ENCODE data around the gene DOK5. TPM values are rescaled to one million over a fixed set of nuclear protein-coding genes. Genes with fewer than 3 reads are reported as not detected.

The DOK5 gene
- total and polyA plus RNA-seq, 10 of the 15 experiments (the other 5 are each of a cell fraction or from before 2014, with no cell fraction given) = 0.03 TPM; not detected in 9

DNA sequence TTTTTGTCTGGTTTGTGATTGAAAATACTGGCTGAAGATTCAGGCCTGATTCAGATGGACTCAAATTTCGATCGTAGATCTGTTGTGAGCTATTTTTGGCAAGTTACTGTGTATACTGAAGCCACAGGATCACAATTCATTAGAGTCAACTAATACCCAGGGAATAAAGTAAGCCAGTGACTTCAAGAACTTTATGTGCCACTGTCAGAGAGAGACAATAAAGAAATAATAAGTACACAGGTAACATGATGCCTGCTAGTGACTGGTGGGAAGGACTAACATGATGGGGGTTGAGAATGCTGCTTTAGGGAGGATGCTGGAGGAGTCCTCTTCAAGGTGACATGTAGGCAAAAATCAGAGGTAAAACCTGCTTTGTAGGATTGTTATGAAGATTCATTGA lies 215.9 kb downstream of the DOK5 start:
- H3K4me1 ChIP-seq (ENCODE audit: control insufficient read depth, insufficient read depth, low read length) = no peaks in the 10 kb centered on the region
- intact Hi-C loops (cut with micrococcal nuclease; ENCODE audit: unreplicated experiment) = no loop called here
- ChIA-PET POLR2A (no interaction called here), CTCF (interaction anchor here (1.2 to 1.6 kb wide), 2 partner anchors 8 to 10 kb away, joined by 4 to 5 read pairs; no protein-coding TSS in a partner anchor), SMC1A (ENCODE audit: uncharacterized antibody, unreplicated experiment) (no interaction called here), RAD21 (ENCODE audit: unreplicated experiment) (no interaction called here)
- no peak overlapping the region for H3K4me3 ChIP-seq
- no TSS peak for BruUV-seq (replicated peaks)
- no peaks in the 10 kb centered on the region for H3K79me2 ChIP-seq (ENCODE audit: control insufficient read depth, insufficient read depth, low read length)
- DNase-seq (ENCODE audit: low read depth, low spot score) (no peak), ATAC-seq (no peak), FAIRE-seq (no peak)
- TF ChIP-seq, protein P1, sequence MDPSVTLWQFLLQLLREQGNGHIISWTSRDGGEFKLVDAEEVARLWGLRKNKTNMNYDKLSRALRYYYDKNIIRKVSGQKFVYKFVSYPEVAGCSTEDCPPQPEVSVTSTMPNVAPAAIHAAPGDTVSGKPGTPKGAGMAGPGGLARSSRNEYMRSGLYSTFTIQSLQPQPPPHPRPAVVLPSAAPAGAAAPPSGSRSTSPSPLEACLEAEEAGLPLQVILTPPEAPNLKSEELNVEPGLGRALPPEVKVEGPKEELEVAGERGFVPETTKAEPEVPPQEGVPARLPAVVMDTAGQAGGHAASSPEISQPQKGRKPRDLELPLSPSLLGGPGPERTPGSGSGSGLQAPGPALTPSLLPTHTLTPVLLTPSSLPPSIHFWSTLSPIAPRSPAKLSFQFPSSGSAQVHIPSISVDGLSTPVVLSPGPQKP (IDR thresholded peaks at IDR 0.05; ENCODE audit: low read depth, low read length) = no peak
- TF ChIP-seq DPF2 (IDR thresholded peaks at IDR 0.05) (no peak), SPI1 (IDR thresholded peaks at IDR 0.05; ENCODE audit: borderline replicate concordance, insufficient read depth, low read depth, low read length) (no peak), ZNF24 (IDR thresholded peaks at IDR 0.05) (no peak), RFX5 (IDR thresholded peaks at IDR 0.05; ENCODE audit: low read depth, low read length) (no peak), JUNB (IDR thresholded peaks at IDR 0.05) (no peak), IKZF1 (conservative IDR thresholded peaks at IDR 0.05) (no peak), TCF12 (IDR thresholded peaks at IDR 0.05; ENCODE audit: low read depth, low read length) (no peak), MEF2A (IDR thresholded peaks at IDR 0.05; ENCODE audit: insufficient read depth, low read depth, low read length) (no peak), IRF4 (IDR thresholded peaks at IDR 0.05; ENCODE audit: low read depth, low read length) (no peak), SMAD5 (IDR thresholded peaks at IDR 0.05; ENCODE audit: low read depth) (no peak)
- TF ChIP-seq, protein P2, sequence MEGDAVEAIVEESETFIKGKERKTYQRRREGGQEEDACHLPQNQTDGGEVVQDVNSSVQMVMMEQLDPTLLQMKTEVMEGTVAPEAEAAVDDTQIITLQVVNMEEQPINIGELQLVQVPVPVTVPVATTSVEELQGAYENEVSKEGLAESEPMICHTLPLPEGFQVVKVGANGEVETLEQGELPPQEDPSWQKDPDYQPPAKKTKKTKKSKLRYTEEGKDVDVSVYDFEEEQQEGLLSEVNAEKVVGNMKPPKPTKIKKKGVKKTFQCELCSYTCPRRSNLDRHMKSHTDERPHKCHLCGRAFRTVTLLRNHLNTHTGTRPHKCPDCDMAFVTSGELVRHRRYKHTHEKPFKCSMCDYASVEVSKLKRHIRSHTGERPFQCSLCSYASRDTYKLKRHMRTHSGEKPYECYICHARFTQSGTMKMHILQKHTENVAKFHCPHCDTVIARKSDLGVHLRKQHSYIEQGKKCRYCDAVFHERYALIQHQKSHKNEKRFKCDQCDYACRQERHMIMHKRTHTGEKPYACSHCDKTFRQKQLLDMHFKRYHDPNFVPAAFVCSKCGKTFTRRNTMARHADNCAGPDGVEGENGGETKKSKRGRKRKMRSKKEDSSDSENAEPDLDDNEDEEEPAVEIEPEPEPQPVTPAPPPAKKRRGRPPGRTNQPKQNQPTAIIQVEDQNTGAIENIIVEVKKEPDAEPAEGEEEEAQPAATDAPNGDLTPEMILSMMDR (IDR thresholded peaks at IDR 0.05 in 2 of 3, conservative IDR thresholded peaks at IDR 0.05 in 1 of 3; ENCODE audit: control insufficient read depth in 2 of 3, extremely low read depth in 1 of 3, insufficient read depth in 1 of 3, low read depth in 3 of 3, low read length in 3 of 3) = no peak
- TF ChIP-seq, protein P3, sequence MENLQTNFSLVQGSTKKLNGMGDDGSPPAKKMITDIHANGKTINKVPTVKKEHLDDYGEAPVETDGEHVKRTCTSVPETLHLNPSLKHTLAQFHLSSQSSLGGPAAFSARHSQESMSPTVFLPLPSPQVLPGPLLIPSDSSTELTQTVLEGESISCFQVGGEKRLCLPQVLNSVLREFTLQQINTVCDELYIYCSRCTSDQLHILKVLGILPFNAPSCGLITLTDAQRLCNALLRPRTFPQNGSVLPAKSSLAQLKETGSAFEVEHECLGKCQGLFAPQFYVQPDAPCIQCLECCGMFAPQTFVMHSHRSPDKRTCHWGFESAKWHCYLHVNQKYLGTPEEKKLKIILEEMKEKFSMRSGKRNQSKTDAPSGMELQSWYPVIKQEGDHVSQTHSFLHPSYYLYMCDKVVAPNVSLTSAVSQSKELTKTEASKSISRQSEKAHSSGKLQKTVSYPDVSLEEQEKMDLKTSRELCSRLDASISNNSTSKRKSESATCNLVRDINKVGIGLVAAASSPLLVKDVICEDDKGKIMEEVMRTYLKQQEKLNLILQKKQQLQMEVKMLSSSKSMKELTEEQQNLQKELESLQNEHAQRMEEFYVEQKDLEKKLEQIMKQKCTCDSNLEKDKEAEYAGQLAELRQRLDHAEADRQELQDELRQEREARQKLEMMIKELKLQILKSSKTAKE (IDR thresholded peaks at IDR 0.05; ENCODE audit: low read depth, poor library complexity, severe bottlenecking) = no peak
- H3K9ac ChIP-seq (ENCODE audit: control insufficient read depth, insufficient read depth, low read length) = no peak overlapping the region
- H3K4me2 ChIP-seq (ENCODE audit: control insufficient read depth, insufficient read depth) = no peak overlapping the region
- WGBS (ENCODE audit: insufficient coverage, insufficient replicate concordance, low lambda C conversion rate, missing lambda C conversion rate) = 0% methylated on average over 2 of the region's 2 CpGs
- H3K27ac ChIP-seq (ENCODE audit: control insufficient read depth, insufficient read depth) = no peak overlapping the region
- H3K27me3 ChIP-seq (replicated peaks in 1 of 2; ENCODE audit: control insufficient read depth in 2 of 2, insufficient read depth in 2 of 2, low read length in 1 of 2) = no peaks in the 10 kb centered on the region
- no peaks in the 10 kb centered on the region for H3K36me3 ChIP-seq (ENCODE audit: control insufficient read depth in 2 of 2, insufficient read depth in 2 of 2, low read length in 1 of 2)
- H3K9me3 ChIP-seq (replicated peaks; ENCODE audit: control insufficient read depth, insufficient read depth, low read length) = no peaks in the 10 kb centered on the region
- no peak overlapping the region for H2AFZ ChIP-seq (ENCODE audit: control insufficient read depth, low read depth, low read length)
- in situ Hi-C loops (cut with MboI) = no loop called here
- H4K20me1 ChIP-seq (ENCODE audit: control insufficient read depth, insufficient read depth) = no peaks in the 10 kb centered on the region
